OCI-LY3 (cell line): ENCODE measurements around the gene CPLANE2.

Experiments
- H2AFZ ChIP-seq: fragments of 200-600, 300-600 bp; shearing (Covaris generic); 2 replicates; pipeline ENCODE4 v1.6.0; 2014; ENCODE audit warnings: antibody characterized with exemption, low read depth, low read length
- H3K27ac ChIP-seq: fragments of 200-600, 300-600 bp; sonication (generic); 2 replicates; pipeline ENCODE4 v1.5.1; 2014; ENCODE audit warnings: mild to moderate bottlenecking, low read length, moderate library complexity, mixed read lengths
- H3K27me3 ChIP-seq: fragments of 200-600, 300-600 bp; sonication (generic); 2 replicates; pipeline ENCODE4 v1.6.1; 2014; ENCODE audit warnings: low read depth, low read length, mixed read lengths
- H3K36me3 ChIP-seq: fragments of 200-600, 300-600 bp; sonication (generic); replicated peaks from 2 replicates; pipeline ENCODE3; 2014; ENCODE audit warnings: low read depth, low read length, mixed read lengths
- H3K4me1 ChIP-seq: fragments of 300-600, 200-600 bp; sonication (generic); 2 replicates; pipeline ENCODE4 v1.6.1; 2014; ENCODE audit warnings: low read length, mixed read lengths
- H3K4me2 ChIP-seq: fragments of 200-600, 300-600 bp; sonication (generic); 2 replicates; pipeline ENCODE4 v1.6.1; 2014; ENCODE audit warnings: low read length, mixed read lengths
- H3K4me3 ChIP-seq: fragments of 300-600, 200-600 bp; sonication (generic); 2 replicates; pipeline ENCODE4 v1.5.1; 2014; ENCODE audit warnings: antibody characterized with exemption, mild to moderate bottlenecking, low read length, moderate library complexity
- H3K79me2 ChIP-seq: fragments of 300-600, 200-600 bp; shearing (Covaris generic); 2 replicates; pipeline ENCODE4 v1.6.1; 2014; ENCODE audit warnings: mild to moderate bottlenecking, low read length, mixed read lengths
- H3K9ac ChIP-seq: fragments of 300-600, 200-600 bp; shearing (Covaris generic); 2 replicates; pipeline ENCODE4 v1.6.0; 2014; ENCODE audit warnings: mild to moderate bottlenecking, low read length, moderate library complexity
- H3K9me3 ChIP-seq: fragments of 200-600, 300-600 bp; shearing (Covaris generic); 2 replicates; pipeline ENCODE4 v1.6.1; 2014; ENCODE audit warnings: low read length, mixed read lengths; ENCODE audit not compliant: insufficient read depth
- H4K20me1 ChIP-seq: fragments of 200-600, 300-600 bp; sonication (generic); 2 replicates; pipeline ENCODE4 v1.6.1; 2016; ENCODE audit warnings: low read length, mixed read lengths; ENCODE audit not compliant: insufficient read depth
- CTCF ChIP-seq: fragments of 200-600, 300-600 bp; sonication (generic); IDR thresholded peaks from 2 replicates; pipeline ENCODE4 v1.5.1; 2014; ENCODE audit warnings: antibody characterized with exemption, low read length, low read depth
- EZH2phosphoT487 ChIP-seq: fragments of 200-600 bp; shearing (Covaris generic); IDR thresholded peaks from 2 replicates; pipeline ENCODE4 v1.6.1; 2018; ENCODE audit warnings: antibody characterized with exemption, mixed run types, low read depth

Gene CPLANE2

GRCh38 chr1:16251381-16251780, 14.4 kb upstream of the CPLANE2 start:
- no peak for TF ChIP-seq EZH2phosphoT487
- TF ChIP-seq CTCF: no peak
- Histone ChIP-seq H3K36me3 (peaks cover 23% of the 10 kb centered on the region), H4K20me1 (no peaks in the 10 kb centered on the region), H3K9me3 (no peaks in the 10 kb centered on the region), H3K4me2 (no peak overlapping the region), H3K79me2 (no peaks in the 10 kb centered on the region), H2AFZ (no peak overlapping the region), H3K9ac (no peak overlapping the region), H3K4me3 (no peak overlapping the region), H3K27ac (no peak overlapping the region), H3K4me1 (peaks cover 18% of the 10 kb centered on the region), H3K27me3 (no peaks in the 10 kb centered on the region)

DNA sequence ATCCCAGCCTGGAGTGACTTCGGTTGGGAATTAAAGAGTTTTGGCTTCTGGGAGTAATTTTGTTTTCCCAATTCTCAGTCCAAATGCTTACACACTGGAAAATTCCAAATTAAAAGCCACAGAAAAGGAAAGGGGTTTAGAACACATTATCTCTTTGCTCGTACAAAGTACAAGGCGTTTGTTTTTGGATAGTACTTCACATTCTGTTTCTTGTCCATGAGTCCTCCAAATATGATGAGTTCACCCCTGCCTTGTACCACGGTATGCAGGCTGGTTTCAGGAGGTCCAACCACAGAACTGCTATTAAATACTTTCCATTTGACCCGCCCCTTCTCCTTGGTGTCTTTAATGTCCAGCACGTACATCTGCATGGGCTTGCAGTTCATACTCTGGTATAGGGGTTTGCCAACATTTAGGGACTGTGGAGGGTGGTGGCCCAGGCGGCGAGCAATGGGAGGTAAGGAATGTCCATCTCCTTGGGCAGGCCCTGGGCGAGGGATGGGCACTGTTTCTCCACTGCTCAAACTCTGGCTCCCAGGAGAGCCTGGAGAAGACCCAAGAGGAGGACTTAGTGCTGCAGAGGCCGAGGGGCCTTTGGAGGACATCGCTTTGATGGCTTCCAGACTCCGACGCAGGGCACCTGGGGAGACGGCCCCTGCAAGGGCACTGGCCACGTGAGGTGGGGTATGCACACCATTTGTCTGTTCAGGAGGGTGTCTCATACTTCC, 13.7 kb upstream of the CPLANE2 start:
- Histone ChIP-seq H3K27me3 (no peaks in the 10 kb centered on the region), H2AFZ (no peak overlapping the region), H3K4me2 (no peak overlapping the region), H3K36me3 (peaks cover 19% of the 10 kb centered on the region), H3K9me3 (no peaks in the 10 kb centered on the region), H3K4me3 (no peak overlapping the region), H3K27ac (no peak overlapping the region), H4K20me1 (no peaks in the 10 kb centered on the region), H3K4me1 (peaks cover 18% of the 10 kb centered on the region), H3K9ac (no peak overlapping the region), H3K79me2 (no peaks in the 10 kb centered on the region)
- TF ChIP-seq CTCF (no peak), EZH2phosphoT487 (no peak)

GRCh38 chr1:16249596-16250241, 12.7 kb upstream of the CPLANE2 start:
- no peaks in the 10 kb centered on the region for H3K27me3 ChIP-seq
- H3K27ac ChIP-seq: peak overlapping the region; percentile 46; the same call in 1 of the 2 replicates
- TF ChIP-seq CTCF (no peak), EZH2phosphoT487 (no peak)
- peaks cover 11% of the 10 kb centered on the region for H3K36me3 ChIP-seq
- H3K79me2 ChIP-seq: no peaks in the 10 kb centered on the region
- H3K9ac ChIP-seq: no peak overlapping the region
- no peaks in the 10 kb centered on the region for H3K9me3 ChIP-seq
- H4K20me1 ChIP-seq: no peaks in the 10 kb centered on the region
- 0 out of 2 replicates have a peak overlapping the region, but pooled peaks have one; percentile 23 for H3K4me2 ChIP-seq
- no peak overlapping the region for H3K4me3 ChIP-seq
- H3K4me1 ChIP-seq: peaks cover 18% of the 10 kb centered on the region
- H2AFZ ChIP-seq: no peak overlapping the region

GRCh38 chr1:16248603-16249516, 11.9 kb upstream of the CPLANE2 start:
- no peaks in the 10 kb centered on the region for H4K20me1 ChIP-seq
- peak overlapping the region; percentile 46 for H3K27ac ChIP-seq
- peaks cover 18% of the 10 kb centered on the region for H3K4me1 ChIP-seq
- no peak overlapping the region for H2AFZ ChIP-seq
- no peaks in the 10 kb centered on the region for H3K79me2 ChIP-seq
- no peaks in the 10 kb centered on the region for H3K9me3 ChIP-seq
- peaks cover 9% of the 10 kb centered on the region for H3K36me3 ChIP-seq
- no peak overlapping the region for H3K4me3 ChIP-seq
- no peaks in the 10 kb centered on the region for H3K27me3 ChIP-seq
- H3K4me2 ChIP-seq: peak overlapping the region; percentile 23; the same call in 1 of the 2 replicates
- no peak for TF ChIP-seq EZH2phosphoT487
- no peak for TF ChIP-seq CTCF
- no peak overlapping the region for H3K9ac ChIP-seq
